Measurements from ENCODE around the gene SLC12A1.

Gene SLC12A1

DNA sequence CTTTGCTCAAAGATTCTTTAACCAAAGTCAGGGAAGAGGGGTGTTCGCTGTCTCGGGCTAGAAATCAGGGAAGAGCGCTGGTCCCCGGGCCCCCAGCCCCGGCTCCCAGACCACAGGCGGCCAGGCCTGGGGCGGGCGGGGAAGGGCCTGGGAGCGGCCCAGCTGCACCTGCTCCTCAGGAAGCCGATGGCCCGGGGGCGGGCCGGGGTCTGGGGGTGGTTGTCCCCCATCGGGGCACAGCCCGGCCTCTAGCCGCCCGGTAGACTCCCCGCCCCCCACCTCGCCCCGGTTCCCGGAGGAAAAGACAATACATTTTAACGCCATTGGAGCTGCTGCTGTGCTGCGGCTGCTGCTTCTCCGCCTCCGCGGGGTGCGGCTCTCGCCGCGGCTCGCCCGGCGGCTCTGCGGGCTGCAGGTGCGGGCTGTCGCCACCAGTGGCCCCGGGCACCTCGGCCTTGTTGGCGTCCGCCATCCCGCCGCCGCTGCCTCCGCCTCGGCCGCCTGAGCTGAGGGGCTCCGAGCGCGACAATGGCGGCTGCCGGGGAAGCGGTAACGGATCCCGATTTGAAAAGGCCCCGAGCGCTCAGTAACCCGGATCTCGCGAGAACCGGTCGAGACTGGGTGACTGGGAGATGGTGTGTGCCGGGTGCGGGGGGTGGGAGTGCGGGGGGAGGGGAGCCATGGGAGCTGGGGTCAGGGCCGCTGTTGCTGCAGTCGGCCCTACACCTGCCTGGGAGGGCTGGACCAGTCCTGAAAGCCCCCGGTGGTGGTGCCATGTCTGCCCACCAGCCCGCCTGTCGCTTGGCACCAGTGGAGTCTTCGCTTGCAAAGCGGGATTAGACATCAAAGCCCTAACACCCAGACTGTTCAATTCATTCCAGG lies 28.1 kb upstream of the SLC12A1 start, which contains the start of gene MYEF2:
Gene MYEF2, minus strand, starts transcription at position 530 of the 882 bp plus-strand sequence. Its CDS starts 58 bp downstream, at position 472.
- no peak for TF ChIP-seq CTCF (IDR thresholded peaks at IDR 0.05; ENCODE audit: extremely low read depth, missing control alignments)
- DNase-seq (ENCODE audit: low spot score): peak; percentile 86

- no peak for TF ChIP-seq CTCF (IDR thresholded peaks at IDR 0.05; ENCODE audit: extremely low read depth, missing control alignments)
- no peak for DNase-seq (ENCODE audit: low spot score)
These were observed 27.5 kb upstream of the SLC12A1 start for GRCh38 chr15:48178648-48178931.

DNA sequence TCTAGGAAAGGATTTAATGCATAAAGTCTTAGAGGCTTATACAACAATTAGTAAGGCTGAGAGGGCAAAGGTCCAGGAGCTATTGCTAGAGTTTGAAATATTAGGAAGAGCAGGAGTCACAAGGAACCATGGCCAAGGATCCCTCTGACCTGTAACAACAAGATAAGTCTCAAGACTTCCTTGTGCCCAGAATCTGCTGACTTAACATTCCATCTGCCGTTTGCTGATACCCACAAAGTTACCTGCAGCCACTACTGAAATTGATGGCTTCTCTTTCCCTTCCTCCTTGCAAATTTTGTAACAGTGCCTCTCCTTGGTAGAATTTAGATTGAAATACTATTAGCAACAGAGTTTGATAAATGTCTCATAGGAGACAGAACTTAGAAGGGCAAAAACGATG lies 23.4 kb upstream of the SLC12A1 start:
- DNase-seq (ENCODE audit: low spot score): no peak

GRCh38 chr15:48185529-48185928 lies 20.6 kb upstream of the SLC12A1 start:
- DNase-seq (ENCODE audit: low spot score): no peak
- TF ChIP-seq CTCF (IDR thresholded peaks at IDR 0.05; ENCODE audit: extremely low read depth, missing control alignments): no peak

More for the DNA sequence above, 23.4 kb upstream of the SLC12A1 start:
- no peak for TF ChIP-seq CTCF (IDR thresholded peaks at IDR 0.05; ENCODE audit: extremely low read depth, missing control alignments)

DNA sequence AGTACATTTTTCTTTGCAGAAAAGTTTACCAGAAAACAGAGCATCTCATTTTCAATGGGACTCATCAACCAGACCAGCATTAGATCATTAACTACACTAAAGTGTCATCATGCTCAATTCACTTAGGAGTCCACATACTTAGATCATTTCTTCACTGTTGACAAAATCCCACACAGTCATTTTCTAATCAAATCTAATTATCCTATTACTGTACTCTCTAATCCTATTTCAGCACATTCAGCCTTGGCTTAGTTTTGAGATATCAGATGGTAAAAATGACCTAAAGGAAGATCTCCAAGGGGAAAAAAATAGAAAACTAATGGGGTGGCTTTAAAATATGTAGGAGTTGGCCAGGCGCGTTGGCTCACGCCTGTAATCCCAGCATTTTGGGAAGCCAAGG lies 19.8 kb upstream of the SLC12A1 start:
- DNase-seq (ENCODE audit: low spot score): no peak
- TF ChIP-seq CTCF (IDR thresholded peaks at IDR 0.05; ENCODE audit: extremely low read depth, missing control alignments): no peak

- peak; percentile 48 for DNase-seq (ENCODE audit: low spot score)
- TF ChIP-seq CTCF (IDR thresholded peaks at IDR 0.05; ENCODE audit: extremely low read depth, missing control alignments): no peak
These were observed 15.0 kb upstream of the SLC12A1 start for GRCh38 chr15:48190932-48191573.

GRCh38 chr15:48191574-48192225 lies 14.4 kb upstream of the SLC12A1 start, which contains the start of gene CTXN2:
Gene CTXN2 (plus strand): TSS chr15:48191665. CDS start chr15:48201301, 9,636 bp downstream.
- DNase-seq (ENCODE audit: low spot score): no peak
- no peak for TF ChIP-seq CTCF (IDR thresholded peaks at IDR 0.05; ENCODE audit: extremely low read depth, missing control alignments)

All from GM20000 (cell line).